22Rv1 (cell line): Measurements from ENCODE around the gene SRPRA.

Source experiments
- CTCF ChIP-seq: fragments of 450-650 bp; IDR thresholded peaks from 2 replicates; pipeline ENCODE4 v1.5.1; 2017; ENCODE audit warnings: mild to moderate bottlenecking
- ZFX ChIP-seq: fragments of 450-650 bp; IDR thresholded peaks from 2 replicates; pipeline ENCODE4 v1.6.1; 2017; ENCODE audit warnings: antibody characterized with exemption, borderline replicate concordance

- no peak for TF ChIP-seq CTCF
- TF ChIP-seq ZFX, result no peak
These were observed 43.0 kb upstream of the SRPRA start for GRCh38 chr11:126311401-126312291.
